Measurements from ENCODE around the gene MRPL42.

MRPL42 gene

GRCh38 chr12:93500201-93500600 is 32.9 kb downstream of the MRPL42 start:
- no peak for DNase-seq (ENCODE audit: low read depth)

- DNase-seq (ENCODE audit: low read depth): no peak
Measured at GRCh38 chr12:93500667-93501066, 33.4 kb downstream of the MRPL42 start.

GRCh38 chr12:93502802-93503623 is 35.7 kb downstream of the MRPL42 start:
- peak; percentile 63 for DNase-seq (ENCODE audit: low read depth)

- DNase-seq (ENCODE audit: low read depth): no peak
Measured at GRCh38 chr12:93507165-93507564, 39.9 kb downstream of the MRPL42 start.

- DNase-seq (ENCODE audit: low read depth): no peak
Measured at GRCh38 chr12:93509506-93509905, 42.2 kb downstream of the MRPL42 start.

- DNase-seq (ENCODE audit: low read depth): peak; percentile 90
Measured at GRCh38 chr12:93514853-93515252, 47.5 kb downstream of the MRPL42 start.

- peak; percentile 55 for DNase-seq (ENCODE audit: low read depth)
Measured at GRCh38 chr12:93518725-93519124, 51.4 kb downstream of the MRPL42 start.

GRCh38 chr12:93519859-93520258 is 52.5 kb downstream of the MRPL42 start:
- no peak for DNase-seq (ENCODE audit: low read depth)

GRCh38 chr12:93520454-93520853 is 53.1 kb downstream of the MRPL42 start:
- no peak for DNase-seq (ENCODE audit: low read depth)

GRCh38 chr12:93521225-93522080 is 54.1 kb downstream of the MRPL42 start:
- DNase-seq (ENCODE audit: low read depth): peak; percentile 69

GRCh38 chr12:93524386-93525133 is 57.2 kb downstream of the MRPL42 start:
- DNase-seq (ENCODE audit: low read depth): no peak

- DNase-seq (ENCODE audit: low read depth): peak; percentile 93
Measured at GRCh38 chr12:93526786-93527428, 59.6 kb downstream of the MRPL42 start.

GRCh38 chr12:93530358-93530757 is 63.0 kb downstream of the MRPL42 start:
- no peak for DNase-seq (ENCODE audit: low read depth)

GRCh38 chr12:93533310-93533709 is 66.0 kb downstream of the MRPL42 start:
- no peak for DNase-seq (ENCODE audit: low read depth)

- DNase-seq (ENCODE audit: low read depth): no peak
Measured at GRCh38 chr12:93536111-93536765, 68.9 kb downstream of the MRPL42 start.

- peak; percentile 83 for DNase-seq (ENCODE audit: low read depth)
Measured at GRCh38 chr12:93536766-93537488, 69.6 kb downstream of the MRPL42 start.

- no peak for DNase-seq (ENCODE audit: low read depth)
Measured at GRCh38 chr12:93537769-93538168, 70.5 kb downstream of the MRPL42 start.

GRCh38 chr12:93539821-93540220 is 72.5 kb downstream of the MRPL42 start:
- DNase-seq (ENCODE audit: low read depth): no peak

GRCh38 chr12:93540466-93540865 is 73.2 kb downstream of the MRPL42 start:
- DNase-seq (ENCODE audit: low read depth): no peak

- no peak for DNase-seq (ENCODE audit: low read depth)
Measured at GRCh38 chr12:93541578-93542225, 74.4 kb downstream of the MRPL42 start.

Data from EH (cell line).